ENCODE data around the gene RABAC1. TPM values are rescaled to one million over a fixed set of nuclear protein-coding genes. Genes with fewer than 3 reads are reported as not detected.

The RABAC1 gene
- total and polyA plus RNA-seq, 2 experiments from 2014 or later: 405 to 470 TPM

DNA sequence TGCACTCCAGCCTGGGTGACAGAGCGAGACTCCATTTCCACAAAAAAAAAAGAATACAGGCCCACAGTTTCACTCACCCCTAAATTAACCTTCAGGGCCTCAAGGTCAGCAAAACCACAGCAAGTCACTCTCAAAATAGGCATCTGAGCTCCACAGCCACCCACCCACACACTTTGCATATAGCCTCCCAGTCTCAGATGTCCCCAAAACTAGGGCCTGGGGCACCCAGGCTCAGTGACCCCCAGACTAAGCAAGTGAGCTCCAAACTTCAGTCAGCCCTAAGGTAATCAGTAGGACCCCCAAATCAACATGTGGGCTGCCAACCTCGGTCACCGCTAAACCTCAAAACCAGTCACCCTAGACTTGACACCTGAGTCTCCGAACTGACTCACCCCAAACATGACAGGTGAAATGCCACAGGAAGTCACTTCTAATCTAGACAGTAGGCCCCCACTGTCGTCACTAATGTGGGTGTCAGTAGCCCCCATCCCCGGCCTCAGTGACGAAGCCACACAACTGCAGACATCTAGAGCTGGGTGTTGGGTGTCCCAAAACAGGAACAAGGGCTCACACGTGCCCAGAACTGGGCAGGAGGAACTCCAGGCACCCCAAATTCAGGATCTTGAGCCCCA is 13.9 kb downstream of the RABAC1 start:
- no peak overlapping the region for H3K9ac ChIP-seq

DNA sequence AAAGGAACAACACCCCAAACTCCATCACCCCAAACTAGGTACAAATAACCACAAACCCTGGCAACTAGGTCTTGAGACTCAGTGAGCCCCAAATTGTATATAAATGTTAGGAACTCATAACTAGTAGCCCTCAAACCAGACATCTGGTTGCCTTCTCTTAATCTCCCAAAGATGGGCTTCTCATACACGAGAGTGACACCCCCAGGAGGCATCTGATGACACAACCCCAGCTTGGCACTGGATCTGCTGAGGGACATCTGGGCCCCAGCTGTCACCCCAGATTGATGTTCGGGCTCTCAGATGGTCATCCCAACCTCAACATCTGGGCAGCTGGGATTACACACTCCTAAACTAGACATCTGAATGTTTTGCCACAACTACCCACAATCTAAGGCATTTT is 14.8 kb downstream of the RABAC1 start:
- H3K36me3 ChIP-seq (ENCODE audit: low read depth): no peaks in the 10 kb centered on the region
- no peak overlapping the region for H3K27ac ChIP-seq
- TF ChIP-seq EZH2 (IDR thresholded peaks at IDR 0.05; ENCODE audit: insufficient read depth, poor library complexity, severe bottlenecking): no peak
- TF ChIP-seq EZH2phosphoT487 (IDR thresholded peaks at IDR 0.05; ENCODE audit: insufficient read depth, low read depth): no peak
- 27 to 51% methylated on average over 2 of the region's 2 CpGs for WGBS, 2 experiments (ENCODE audit: low coverage in 1 of 2, low lambda C conversion rate in 2 of 2, missing lambda C conversion rate in 2 of 2)
- H3K4me3 ChIP-seq: no peak overlapping the region
- DNase-seq: no peak
- in situ Hi-C loops (cut with MboI): no loop called here
- H3K9me2 ChIP-seq (ENCODE audit: insufficient read depth): no peaks in the 10 kb centered on the region
- H3K9ac ChIP-seq: no peak overlapping the region
- no peaks in the 10 kb centered on the region for H3F3A ChIP-seq (ENCODE audit: insufficient read depth)
- H3K4me1 ChIP-seq (ENCODE audit: insufficient read depth): no peaks in the 10 kb centered on the region
- no peaks in the 10 kb centered on the region for H3K79me2 ChIP-seq (ENCODE audit: insufficient read depth)
- H2AFZ ChIP-seq: no peak overlapping the region
- H3K4me2 ChIP-seq (ENCODE audit: unreplicated experiment): no peak overlapping the region
- no peaks in the 10 kb centered on the region for H4K20me1 ChIP-seq (ENCODE audit: insufficient read depth)
- H3K9me3 ChIP-seq (ENCODE audit: low read depth): no peaks in the 10 kb centered on the region
- H3K27me3 ChIP-seq (replicated peaks; ENCODE audit: insufficient read depth): no peaks in the 10 kb centered on the region

More for the DNA sequence above, 13.9 kb downstream of the RABAC1 start:
- Histone ChIP-seq H3K79me2 (ENCODE audit: insufficient read depth) (no peaks in the 10 kb centered on the region), H2AFZ (no peak overlapping the region), H3K9me3 (ENCODE audit: low read depth) (no peaks in the 10 kb centered on the region), H3K4me1 (ENCODE audit: insufficient read depth) (no peaks in the 10 kb centered on the region), H3F3A (ENCODE audit: insufficient read depth) (no peaks in the 10 kb centered on the region), H4K20me1 (ENCODE audit: insufficient read depth) (no peaks in the 10 kb centered on the region), H3K4me3 (no peak overlapping the region), H3K4me2 (ENCODE audit: unreplicated experiment) (no peak overlapping the region), H3K36me3 (ENCODE audit: low read depth) (no peaks in the 10 kb centered on the region), H3K27me3 (replicated peaks; ENCODE audit: insufficient read depth) (no peaks in the 10 kb centered on the region), H3K27ac (no peak overlapping the region), H3K9me2 (ENCODE audit: insufficient read depth) (no peaks in the 10 kb centered on the region)
- in situ Hi-C loops (cut with MboI): no loop called here
- no peak for TF ChIP-seq EZH2 (IDR thresholded peaks at IDR 0.05; ENCODE audit: insufficient read depth, poor library complexity, severe bottlenecking)
- no peak for TF ChIP-seq EZH2phosphoT487 (IDR thresholded peaks at IDR 0.05; ENCODE audit: insufficient read depth, low read depth)
- 86 to 90% methylated on average over 8 of the region's 8 CpGs for WGBS, 2 experiments (ENCODE audit: low coverage in 1 of 2, low lambda C conversion rate in 2 of 2, missing lambda C conversion rate in 2 of 2)
- DNase-seq: no peak

GRCh38 chr19:41941410-41942202 is 17.5 kb downstream of the RABAC1 start:
- Histone ChIP-seq H3K27me3 (replicated peaks; ENCODE audit: insufficient read depth) (no peaks in the 10 kb centered on the region), H3K36me3 (ENCODE audit: low read depth) (no peaks in the 10 kb centered on the region), H3K9me3 (ENCODE audit: low read depth) (no peaks in the 10 kb centered on the region), H2AFZ (no peak overlapping the region), H3K4me1 (ENCODE audit: insufficient read depth) (no peaks in the 10 kb centered on the region), H3K9ac (no peak overlapping the region), H3F3A (ENCODE audit: insufficient read depth) (no peaks in the 10 kb centered on the region), H3K4me3 (no peak overlapping the region), H4K20me1 (ENCODE audit: insufficient read depth) (no peaks in the 10 kb centered on the region), H3K79me2 (ENCODE audit: insufficient read depth) (no peaks in the 10 kb centered on the region), H3K9me2 (ENCODE audit: insufficient read depth) (no peaks in the 10 kb centered on the region), H3K27ac (no peak overlapping the region), H3K4me2 (ENCODE audit: unreplicated experiment) (no peak overlapping the region)
- no peak for TF ChIP-seq EZH2 (IDR thresholded peaks at IDR 0.05; ENCODE audit: insufficient read depth, poor library complexity, severe bottlenecking)
- no peak for TF ChIP-seq EZH2phosphoT487 (IDR thresholded peaks at IDR 0.05; ENCODE audit: insufficient read depth, low read depth)
- WGBS, 2 experiments (ENCODE audit: low coverage in 1 of 2, low lambda C conversion rate in 2 of 2, missing lambda C conversion rate in 2 of 2): 92 to 95% methylated on average over 8 to 9 of the region's 9 CpGs
- no peak for DNase-seq
- in situ Hi-C loops (cut with MboI): no loop called here

DNA sequence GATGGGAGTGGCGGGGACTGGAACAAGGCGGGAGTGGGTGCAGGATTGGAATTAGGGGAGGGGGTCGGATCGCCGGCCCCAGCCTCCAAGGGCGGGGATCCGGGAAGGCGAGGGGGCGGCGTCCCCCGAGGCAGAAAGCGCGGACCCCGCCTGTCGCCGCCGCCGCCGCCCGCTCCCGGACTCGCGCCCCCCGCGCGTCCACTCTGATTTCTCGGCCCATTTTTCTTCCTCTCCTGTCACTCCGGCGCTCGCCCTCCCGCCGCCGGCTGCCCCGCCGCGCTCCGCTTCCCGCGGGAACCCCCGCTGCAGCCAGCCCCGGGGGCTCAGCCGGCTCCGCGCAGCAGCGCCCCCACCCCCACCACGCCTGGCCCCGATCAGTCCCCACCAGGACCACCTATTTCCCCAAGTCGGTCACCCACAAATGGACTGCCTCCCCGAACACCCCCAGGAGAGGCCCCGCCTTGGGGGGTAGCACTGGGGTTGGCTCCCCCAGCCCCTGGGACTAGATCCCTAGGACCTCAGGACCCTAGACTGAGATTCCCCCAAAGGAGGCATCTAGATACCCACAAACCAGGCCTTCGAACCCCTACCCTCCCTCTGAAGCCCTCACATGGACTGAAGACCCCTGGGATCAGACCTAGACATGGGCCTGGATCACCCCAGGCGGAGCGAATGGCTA is 18.3 kb downstream of the RABAC1 start:
- 12 to 26% methylated on average over 14 to 53 of the region's 53 CpGs for WGBS, 2 experiments (ENCODE audit: low coverage in 1 of 2, low lambda C conversion rate in 2 of 2, missing lambda C conversion rate in 2 of 2)
- H4K20me1 ChIP-seq (ENCODE audit: insufficient read depth): no peaks in the 10 kb centered on the region
- peak overlapping the region; percentile 72 for H3K9ac ChIP-seq
- H3F3A ChIP-seq (ENCODE audit: insufficient read depth): no peaks in the 10 kb centered on the region
- no peaks in the 10 kb centered on the region for H3K9me2 ChIP-seq (ENCODE audit: insufficient read depth)
- no peaks in the 10 kb centered on the region for H3K79me2 ChIP-seq (ENCODE audit: insufficient read depth)
- no peaks in the 10 kb centered on the region for H3K36me3 ChIP-seq (ENCODE audit: low read depth)
- in situ Hi-C loops (cut with MboI): no loop called here
- no peak for TF ChIP-seq EZH2phosphoT487 (IDR thresholded peaks at IDR 0.05; ENCODE audit: insufficient read depth, low read depth)
- H3K27me3 ChIP-seq (replicated peaks; ENCODE audit: insufficient read depth): no peaks in the 10 kb centered on the region
- H2AFZ ChIP-seq: peak overlapping the region; percentile 86
- no peaks in the 10 kb centered on the region for H3K9me3 ChIP-seq (ENCODE audit: low read depth)
- H3K4me3 ChIP-seq: peak overlapping the region; percentile 69
- H3K27ac ChIP-seq: no peak overlapping the region
- DNase-seq: no peak
- peaks cover 7% of the 10 kb centered on the region for H3K4me1 ChIP-seq (ENCODE audit: insufficient read depth)
- H3K4me2 ChIP-seq (ENCODE audit: unreplicated experiment): peak overlapping the region; percentile 72

Measured in GM23248 (cell line).